HEK293T (cell line): ENCODE measurements around the gene FANCI.

Source experiments
- ARNT ChIP-seq: fragments of 450-650 bp; IDR thresholded peaks from 2 replicates; pipeline ENCODE4 v1.6.1; 2017; ENCODE audit warnings: mild to moderate bottlenecking
- BHLHE40 ChIP-seq: fragments of 450-650 bp; IDR thresholded peaks from 2 replicates; pipeline ENCODE4 v1.6.1; 2016; ENCODE audit warnings: mild to moderate bottlenecking, moderate library complexity, borderline replicate concordance
- CTBP1 ChIP-seq: fragments of 450-650 bp; IDR thresholded peaks from 2 replicates; pipeline ENCODE4 v1.6.1; 2016; ENCODE audit warnings: borderline replicate concordance
- FOXA1 ChIP-seq: fragments of 450-650 bp; IDR thresholded peaks from 2 replicates; pipeline ENCODE4 v1.6.1; 2016; ENCODE audit warnings: mild to moderate bottlenecking
- FOXK2 ChIP-seq: fragments of 450-650 bp; IDR thresholded peaks from 2 replicates; pipeline ENCODE4 v1.6.1; 2016; ENCODE audit warnings: mild to moderate bottlenecking
- FOXM1 ChIP-seq: fragments of 450-650 bp; IDR thresholded peaks from 2 replicates; pipeline ENCODE4 v1.6.1; 2017; ENCODE audit warnings: mild to moderate bottlenecking, borderline replicate concordance
- HDGF ChIP-seq: fragments of 450-650 bp; IDR thresholded peaks from 2 replicates; pipeline ENCODE4 v1.6.1; 2017; ENCODE audit warnings: antibody characterized with exemption, borderline replicate concordance
- NFRKB ChIP-seq: fragments of 450-650 bp; IDR thresholded peaks from 2 replicates; pipeline ENCODE4 v1.6.1; 2016; ENCODE audit warnings: mild to moderate bottlenecking, moderate library complexity
- SP1 ChIP-seq: fragments of 450-650 bp; IDR thresholded peaks from 2 replicates; pipeline ENCODE4 v1.6.1; 2017
- SUZ12 ChIP-seq: fragments of 450-650 bp; IDR thresholded peaks from 2 replicates; pipeline ENCODE4 v1.6.1; 2016; ENCODE audit warnings: mild to moderate bottlenecking
- TARDBP ChIP-seq: fragments of 450-650 bp; IDR thresholded peaks from 2 replicates; pipeline ENCODE4 v1.6.1; 2016
- ZNF384 ChIP-seq: fragments of 450-650 bp; IDR thresholded peaks from 2 replicates; pipeline ENCODE4 v1.6.1; 2016
- TF ChIP-seq, protein P1 (sequence below): fragments of 450-650 bp; IDR thresholded peaks from 2 replicates; pipeline ENCODE4 v1.6.1; 2016

- no peak for TF ChIP-seq BHLHE40
- no peak for TF ChIP-seq SUZ12
- no peak for TF ChIP-seq SP1
- 0 out of 2 replicates have a peak, but pooled peaks have one; percentile 21 for TF ChIP-seq FOXM1
- no peak for TF ChIP-seq FOXK2
- no peak for TF ChIP-seq CTBP1
- no peak for TF ChIP-seq ARNT
- TF ChIP-seq HDGF: no peak
- TF ChIP-seq FOXA1: no peak
- no peak for TF ChIP-seq ZNF384
- TF ChIP-seq, protein P1, sequence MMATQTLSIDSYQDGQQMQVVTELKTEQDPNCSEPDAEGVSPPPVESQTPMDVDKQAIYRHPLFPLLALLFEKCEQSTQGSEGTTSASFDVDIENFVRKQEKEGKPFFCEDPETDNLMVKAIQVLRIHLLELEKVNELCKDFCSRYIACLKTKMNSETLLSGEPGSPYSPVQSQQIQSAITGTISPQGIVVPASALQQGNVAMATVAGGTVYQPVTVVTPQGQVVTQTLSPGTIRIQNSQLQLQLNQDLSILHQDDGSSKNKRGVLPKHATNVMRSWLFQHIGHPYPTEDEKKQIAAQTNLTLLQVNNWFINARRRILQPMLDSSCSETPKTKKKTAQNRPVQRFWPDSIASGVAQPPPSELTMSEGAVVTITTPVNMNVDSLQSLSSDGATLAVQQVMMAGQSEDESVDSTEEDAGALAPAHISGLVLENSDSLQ: no peak
- no peak for TF ChIP-seq NFRKB
- no peak for TF ChIP-seq TARDBP
Observed at GRCh38 chr15:89362203-89363101, 118.7 kb downstream of the FANCI start.
